Measurements from ENCODE around the gene LRRC71.

DNA sequence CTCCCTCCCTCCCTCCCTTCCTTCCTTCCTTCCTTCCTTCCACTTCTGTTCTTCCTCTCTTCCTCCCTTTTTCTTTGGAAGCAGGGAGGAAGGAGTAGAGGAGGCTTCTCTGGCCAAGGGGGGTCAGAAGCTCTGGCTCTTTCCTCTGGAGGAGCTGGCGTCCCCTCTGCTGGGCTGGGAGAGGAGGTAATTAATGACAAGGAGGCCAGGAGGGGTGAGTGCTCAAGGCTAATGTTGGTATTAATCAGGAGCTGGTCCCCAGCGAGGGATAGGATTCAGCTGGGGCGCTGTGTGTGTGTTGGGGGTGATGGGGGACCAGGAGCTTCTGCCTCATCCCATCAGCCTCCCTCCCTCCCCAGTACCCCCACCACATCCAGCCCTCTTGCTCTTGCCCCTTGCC is 33.1 kb upstream of the LRRC71 start:
- no peak for TF ChIP-seq PHF8 (conservative IDR thresholded peaks at IDR 0.05; ENCODE audit: low read depth, low read length)
- no peak for TF ChIP-seq TCF12 (IDR thresholded peaks at IDR 0.05; ENCODE audit: low read depth, low read length)
- no peak for TF ChIP-seq SP1 (IDR thresholded peaks at IDR 0.05; ENCODE audit: low read depth, low read length)
- no peak for TF ChIP-seq POLR2A (IDR thresholded peaks at IDR 0.05; ENCODE audit: control extremely low read depth in 1 of 2, low read depth in 2 of 2, low read length in 2 of 2)
